Lower leg skin (tissue), 4 donors: ENCODE data around the gene FGF3. TPM values are rescaled to one million over a fixed set of nuclear protein-coding genes. Genes with fewer than 3 reads are reported as not detected.

Experiments used
- DNase-seq, 2 donors: peaks; one replicate each; pipeline ENCODE4 v3.0.0-alpha.2; 2019; ENCODE audit warnings: low spot score in 2 of 2
- H3K4me3 ChIP-seq: fragments of 200-600 bp; sonication (generic); 2 replicates; pipeline ENCODE4 v1.5.1; 2017; ENCODE audit warnings: mild to moderate bottlenecking, low read depth; ENCODE audit not compliant: poor library complexity, severe bottlenecking
- CTCF ChIP-seq, 3 donors: fragments of 450-650 bp; IDR thresholded peaks; one replicate each; pipeline ENCODE4 v1.5.1; 2016; ENCODE audit warnings: antibody characterized with exemption in 3 of 3, mild to moderate bottlenecking in 3 of 3, moderate library complexity in 2 of 3
- POLR2A ChIP-seq, 2 donors: fragments of 450-650 bp; IDR thresholded peaks; one replicate each; pipeline ENCODE4 v1.6.1; 2016 to 2017; ENCODE audit warnings: antibody characterized with exemption in 2 of 2, mild to moderate bottlenecking in 1 of 2, moderate library complexity in 1 of 2
- WGBS, 2 donors: methylation state at CpG; one replicate each; pipeline ENCODE4 v1.1.5; 2018; 5-methylcytosine and 5-hydroxymethylcytosine counted together
- intact Hi-C: fragments of 100-400 bp; cut with DNase I; formaldehyde crosslinking; loops from one replicate; pipeline ENCODE4 v1.15.0; 2023; ENCODE audit warnings: low total_unique reads
- total RNA-seq, 4 donors: library from RNA; depleted of rRNA; stranded (reverse); fragments of >200 nt; gene quantifications; one replicate each; pipeline ENCODE4 v1.1.0, GENCODE V29; 2016

The FGF3 gene
- total RNA-seq, 4 donors from 2014 or later: not detected

- no peak overlapping the region for H3K4me3 ChIP-seq
- intact Hi-C loops: no loop called here
- WGBS, 2 donors: 51 to 73% methylated on average over 4 of the region's 4 CpGs
- no peak for TF ChIP-seq CTCF (IDR thresholded peaks at IDR 0.05)
- TF ChIP-seq POLR2A (IDR thresholded peaks at IDR 0.05): no peak
- no peak for DNase-seq
Observed at GRCh38 chr11:69760319-69760718, 58.9 kb downstream of the FGF3 start.

Other genes starting within 250 kb of the FGF3 start
- 100 to 1,000 TPM; 194 to 370 (median 229) TPM for gene CCND1, start 178.3 kb downstream of the FGF3 start, total RNA-seq
- 10 to 100 TPM; 15.2 to 69.2 (median 27.2) TPM for gene LTO1, start 144.1 kb downstream of the FGF3 start, total RNA-seq
- not detected for gene FGF19, start 115.4 kb downstream of the FGF3 start, total RNA-seq
- not detected for gene FGF4, start 44.1 kb downstream of the FGF3 start, total RNA-seq